ENCODE results near the gene GNB4.
A peak's percentile ranks its signal among the peaks of the same experiment; 100 is the strongest.

- peak in 4 of 6 experiments; percentile 31 to 51 (median 44) for TF ChIP-seq CTCF (IDR thresholded peaks at IDR 0.05)
- TF ChIP-seq POLR2A (IDR thresholded peaks at IDR 0.05) = no peak
- no peak for TF ChIP-seq POLR2AphosphoS5 (IDR thresholded peaks at IDR 0.05)
Measured at GRCh38 chr3:179421500-179421899, 29.8 kb downstream of the GNB4 start.
